T-helper 1 cell treated with Interleukin-12 subunit alpha and Interleukin-12 subunit beta and Interleukin-4 antibody, amounts not matched to agents 30 ng/mL and 1 ng/mL, for 36 hours (primary cell): ENCODE results near the gene DEFB129. TPM values are rescaled to one million over a fixed set of nuclear protein-coding genes. Genes with fewer than 3 reads are reported as not detected.
"Not testable (repeated sequence)": the region's sequence is repeated elsewhere in the genome, so short reads cannot be mapped to it uniquely, and the experiment has no call there.

Source experiments
- intact Hi-C: fragments of 100-400 bp; cut with micrococcal nuclease; formaldehyde crosslinking; loops from one replicate; pipeline ENCODE4 v1.15.1; 2024
- total RNA-seq: library from RNA; stranded (reverse); gene quantifications from 2 replicates; pipeline ENCODE4 v1.2.3, GENCODE V29; 2022

Gene DEFB129
- total RNA-seq = not detected in 2 replicates

GRCh38 chr20:226958-227357, at the start of gene DEFB129:
TSS of gene DEFB129 (plus strand) at chr20:227258. CDS start at chr20:227289, 31 bp downstream.
- intact Hi-C loops = no loop called here

GRCh38 chr20:184288-184687, 42.8 kb upstream of the DEFB129 start:
- intact Hi-C loops = no loop called here

GRCh38 chr20:187733-188132, 39.3 kb upstream of the DEFB129 start:
- intact Hi-C loops = no loop called here

- intact Hi-C loops = no loop called here
These were observed 37.4 kb upstream of the DEFB129 start, which contains the start of gene DEFB128 for GRCh38 chr20:189611-190010. TSS of gene DEFB128 (minus strand) at chr20:189711. CDS start at chr20:189623, 88 bp downstream.

- intact Hi-C loops = no loop called here
These were observed 28.8 kb upstream of the DEFB129 start for GRCh38 chr20:198225-198624.

GRCh38 chr20:199996-200395, 27.1 kb upstream of the DEFB129 start:
- intact Hi-C loops = no loop called here

GRCh38 chr20:203630-204029, 23.4 kb upstream of the DEFB129 start:
- intact Hi-C loops = not testable (repeated sequence)

- intact Hi-C loops = loop anchor here (1.0 kb wide), 2 partner anchors 58 to 121 kb away; no protein-coding TSS in a partner anchor
These were observed 18.0 kb upstream of the DEFB129 start for GRCh38 chr20:208942-209566.

- intact Hi-C loops = no loop called here
These were observed 16.1 kb upstream of the DEFB129 start for GRCh38 chr20:210809-211502.

GRCh38 chr20:214383-214782, 12.7 kb upstream of the DEFB129 start:
- intact Hi-C loops = no loop called here

GRCh38 chr20:215796-216195, 11.3 kb upstream of the DEFB129 start:
- intact Hi-C loops = no loop called here

- intact Hi-C loops = no loop called here
These were observed 9.8 kb upstream of the DEFB129 start for GRCh38 chr20:217266-217665.

- intact Hi-C loops = no loop called here
These were observed 7.6 kb upstream of the DEFB129 start for GRCh38 chr20:219290-220115.

GRCh38 chr20:221258-221830, 5.7 kb upstream of the DEFB129 start:
- intact Hi-C loops = no loop called here

GRCh38 chr20:225879-226278, 1.2 kb upstream of the DEFB129 start:
- intact Hi-C loops = not testable (repeated sequence)

GRCh38 chr20:227439-228105, 514 bp downstream of the DEFB129 start:
- intact Hi-C loops = no loop called here

- intact Hi-C loops = loop anchor here (2.0 kb wide), 1 partner anchor 23 kb away; no protein-coding TSS in a partner anchor
These were observed 8.8 kb downstream of the DEFB129 start for GRCh38 chr20:235891-236290.

GRCh38 chr20:237489-237888, 10.4 kb downstream of the DEFB129 start:
- intact Hi-C loops = loop anchor here (2.0 kb wide), 1 partner anchor 21 kb away; no protein-coding TSS in a partner anchor

GRCh38 chr20:237929-238328, 10.9 kb downstream of the DEFB129 start:
- intact Hi-C loops = loop anchor here (1.0 to 2.0 kb wide), 5 partner anchors 21 to 87 kb away; partner anchors contain the start of genes C20orf96 and SOX12

- intact Hi-C loops = no loop called here
These were observed 15.8 kb downstream of the DEFB129 start for GRCh38 chr20:242905-243304.

GRCh38 chr20:251354-251753, 24.3 kb downstream of the DEFB129 start:
- intact Hi-C loops = no loop called here
